ENCODE data around the gene LOXL3.

The LOXL3 gene

GRCh38 chr2:74482801-74483674 lies 70.7 kb downstream of the LOXL3 start, which contains the start of the genes CCDC142 and TTC31:
CCDC142 (minus strand) TSS chr2:74482998; CDS start chr2:74482837, 161 bp downstream.
TTC31 (plus strand) TSS chr2:74483081; CDS start chr2:74483096, 15 bp downstream.
- DNase-seq = peak; percentile 91

All from NCI-H526 treated with DMSO at 0.1 percent for 48 hours (cell line).